ENCODE measurements around the gene MLLT10.

The MLLT10 gene

GRCh38 chr10:21501731-21502347, 32.2 kb upstream of the MLLT10 start:
- no peak for DNase-seq

GRCh38 chr10:21502348-21502740, 31.7 kb upstream of the MLLT10 start:
- DNase-seq: no peak

- no peak for DNase-seq
These were observed 30.5 kb upstream of the MLLT10 start for GRCh38 chr10:21503542-21503941.

- DNase-seq: no peak
These were observed 28.2 kb upstream of the MLLT10 start for GRCh38 chr10:21505711-21506278.

- DNase-seq: no peak
These were observed 27.7 kb upstream of the MLLT10 start for GRCh38 chr10:21506351-21506750.

- DNase-seq: no peak
These were observed 26.9 kb upstream of the MLLT10 start for GRCh38 chr10:21507150-21507549.

- DNase-seq: no peak
These were observed 25.2 kb upstream of the MLLT10 start for GRCh38 chr10:21508706-21509331.

- DNase-seq: no peak
These were observed 24.4 kb upstream of the MLLT10 start for GRCh38 chr10:21509341-21510240.

GRCh38 chr10:21510241-21511094, 23.6 kb upstream of the MLLT10 start:
- DNase-seq: no peak

- no peak for DNase-seq
These were observed 22.9 kb upstream of the MLLT10 start for GRCh38 chr10:21511095-21511570.

GRCh38 chr10:21511946-21512572, 22.0 kb upstream of the MLLT10 start:
- DNase-seq: no peak

- DNase-seq: no peak
These were observed 21.2 kb upstream of the MLLT10 start for GRCh38 chr10:21512573-21513404.

GRCh38 chr10:21513405-21513788, 20.6 kb upstream of the MLLT10 start:
- DNase-seq: no peak

- DNase-seq: no peak
These were observed 19.8 kb upstream of the MLLT10 start for GRCh38 chr10:21514129-21514817.

- DNase-seq: no peak
These were observed 19.1 kb upstream of the MLLT10 start for GRCh38 chr10:21514818-21515351.

GRCh38 chr10:21515361-21516241, 18.4 kb upstream of the MLLT10 start:
- no peak for DNase-seq

GRCh38 chr10:21516242-21517131, 17.5 kb upstream of the MLLT10 start:
- no peak for DNase-seq
